ENCODE data around the gene ARMH3.

- no peak for TF ChIP-seq CTCF (IDR thresholded peaks at IDR 0.05 in 4 of 5, conservative IDR thresholded peaks at IDR 0.05 in 1 of 5)
- TF ChIP-seq POLR2A (IDR thresholded peaks at IDR 0.05), result no peak
Measured at GRCh38 chr10:101880232-101880573, 175.8 kb downstream of the ARMH3 start.

Measured in gastrocnemius medialis (tissue), 4 donors.